GM12864 (cell line): Measurements from ENCODE around the gene USH2A.

Source experiments
- DNase-seq: peaks from one replicate; pipeline ENCODE4 v3.0.0-alpha.2; 2011; ENCODE audit warnings: low read depth
- H3K4me3 ChIP-seq: 2 replicates; pipeline ENCODE4 v1.5.1; 2011; ENCODE audit warnings: mild to moderate bottlenecking, low read depth, low read length, control low read depth
- TF ChIP-seq, protein P1 (sequence below): IDR thresholded peaks from 2 replicates; pipeline ENCODE4 v1.5.1; 2011; ENCODE audit warnings: low read depth, mild to moderate bottlenecking, moderate library complexity, low read length, control low read depth, inconsistent platforms; ENCODE audit errors: missing control alignments

The USH2A gene

DNA sequence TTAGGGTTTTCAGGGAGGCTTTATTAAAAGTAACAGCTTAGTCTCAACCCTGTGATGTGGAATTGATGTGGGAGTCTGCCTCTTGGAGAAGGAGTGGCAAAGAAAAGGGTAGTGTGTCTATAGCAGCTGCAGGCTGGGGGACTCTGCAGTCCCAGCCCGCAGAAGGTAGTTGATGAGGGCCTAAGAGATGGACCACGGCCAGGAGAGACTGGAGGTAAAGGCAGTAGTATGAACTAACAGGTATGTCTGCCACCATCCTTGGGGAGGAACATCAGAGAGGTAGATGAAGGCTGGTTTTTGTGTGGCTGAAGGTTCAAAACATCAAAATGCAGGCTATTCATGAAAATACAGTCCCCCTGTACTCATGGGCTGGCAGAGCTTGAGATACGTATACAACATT lies 744.0 kb downstream of the USH2A start:
- TF ChIP-seq, protein P1, sequence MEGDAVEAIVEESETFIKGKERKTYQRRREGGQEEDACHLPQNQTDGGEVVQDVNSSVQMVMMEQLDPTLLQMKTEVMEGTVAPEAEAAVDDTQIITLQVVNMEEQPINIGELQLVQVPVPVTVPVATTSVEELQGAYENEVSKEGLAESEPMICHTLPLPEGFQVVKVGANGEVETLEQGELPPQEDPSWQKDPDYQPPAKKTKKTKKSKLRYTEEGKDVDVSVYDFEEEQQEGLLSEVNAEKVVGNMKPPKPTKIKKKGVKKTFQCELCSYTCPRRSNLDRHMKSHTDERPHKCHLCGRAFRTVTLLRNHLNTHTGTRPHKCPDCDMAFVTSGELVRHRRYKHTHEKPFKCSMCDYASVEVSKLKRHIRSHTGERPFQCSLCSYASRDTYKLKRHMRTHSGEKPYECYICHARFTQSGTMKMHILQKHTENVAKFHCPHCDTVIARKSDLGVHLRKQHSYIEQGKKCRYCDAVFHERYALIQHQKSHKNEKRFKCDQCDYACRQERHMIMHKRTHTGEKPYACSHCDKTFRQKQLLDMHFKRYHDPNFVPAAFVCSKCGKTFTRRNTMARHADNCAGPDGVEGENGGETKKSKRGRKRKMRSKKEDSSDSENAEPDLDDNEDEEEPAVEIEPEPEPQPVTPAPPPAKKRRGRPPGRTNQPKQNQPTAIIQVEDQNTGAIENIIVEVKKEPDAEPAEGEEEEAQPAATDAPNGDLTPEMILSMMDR, result no peak
- DNase-seq, result no peak
- H3K4me3 ChIP-seq, result no peak overlapping the region

DNA sequence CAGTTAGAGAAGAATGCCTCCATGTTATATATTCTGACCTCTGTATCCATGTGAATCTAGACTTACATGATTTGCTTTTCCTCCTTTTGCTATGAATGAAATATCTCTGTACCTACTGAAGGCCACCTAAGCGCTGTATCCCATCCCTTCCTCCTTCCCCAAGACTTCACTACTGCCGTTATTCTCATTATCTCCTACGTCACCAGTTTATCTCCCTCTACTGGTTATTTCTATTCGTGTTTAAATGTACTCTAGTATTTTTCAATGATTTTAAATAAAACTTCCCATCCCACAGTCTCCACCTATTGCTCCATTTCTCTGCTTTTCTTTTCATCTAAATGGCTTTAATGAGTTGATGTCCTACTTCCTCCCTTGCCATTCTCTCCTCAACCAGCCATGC lies 746.1 kb downstream of the USH2A start:
- H3K4me3 ChIP-seq, result no peak overlapping the region
- TF ChIP-seq, protein P1, result no peak
- no peak for DNase-seq

DNA sequence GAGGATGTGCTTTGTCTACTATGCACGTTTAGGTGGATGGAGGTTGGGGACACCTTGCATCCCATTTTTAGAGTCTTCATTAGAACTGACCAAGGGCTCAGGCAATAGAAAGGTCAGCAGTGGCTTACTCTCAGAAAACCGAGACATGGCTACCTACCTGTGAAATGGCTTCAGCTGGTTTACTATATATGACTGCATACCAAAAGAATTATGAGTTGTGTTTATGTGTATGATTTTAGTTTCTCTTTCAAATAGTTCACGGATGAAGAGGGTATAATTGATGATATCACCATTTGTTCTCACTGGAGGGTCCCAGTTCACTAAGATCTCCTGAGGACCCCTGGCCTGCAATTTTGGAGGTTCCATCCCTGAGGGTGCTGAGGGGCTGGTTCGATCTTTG lies 749.3 kb downstream of the USH2A start:
- no peak for DNase-seq
- H3K4me3 ChIP-seq, result no peak overlapping the region
- TF ChIP-seq, protein P1, result no peak

DNA sequence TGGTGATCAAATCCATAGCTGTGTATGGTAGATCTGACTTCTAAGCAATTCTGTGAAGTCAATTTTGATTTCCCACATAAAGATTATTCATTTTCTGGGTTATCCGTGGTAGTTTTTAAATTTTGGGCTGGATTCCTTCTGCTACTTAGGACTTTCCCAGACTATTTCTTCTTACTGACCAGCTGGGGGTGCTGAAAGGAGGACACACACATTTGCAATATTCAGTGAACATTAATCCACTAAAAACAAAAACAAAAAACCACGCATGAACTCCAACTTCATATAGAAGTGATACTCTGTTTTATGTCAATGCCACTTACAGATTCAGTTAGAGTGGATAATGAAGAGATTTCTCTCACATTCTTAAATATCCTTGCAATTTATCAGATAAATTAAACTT lies 750.8 kb downstream of the USH2A start:
- TF ChIP-seq, protein P1, result no peak
- DNase-seq, result no peak
- no peak overlapping the region for H3K4me3 ChIP-seq

DNA sequence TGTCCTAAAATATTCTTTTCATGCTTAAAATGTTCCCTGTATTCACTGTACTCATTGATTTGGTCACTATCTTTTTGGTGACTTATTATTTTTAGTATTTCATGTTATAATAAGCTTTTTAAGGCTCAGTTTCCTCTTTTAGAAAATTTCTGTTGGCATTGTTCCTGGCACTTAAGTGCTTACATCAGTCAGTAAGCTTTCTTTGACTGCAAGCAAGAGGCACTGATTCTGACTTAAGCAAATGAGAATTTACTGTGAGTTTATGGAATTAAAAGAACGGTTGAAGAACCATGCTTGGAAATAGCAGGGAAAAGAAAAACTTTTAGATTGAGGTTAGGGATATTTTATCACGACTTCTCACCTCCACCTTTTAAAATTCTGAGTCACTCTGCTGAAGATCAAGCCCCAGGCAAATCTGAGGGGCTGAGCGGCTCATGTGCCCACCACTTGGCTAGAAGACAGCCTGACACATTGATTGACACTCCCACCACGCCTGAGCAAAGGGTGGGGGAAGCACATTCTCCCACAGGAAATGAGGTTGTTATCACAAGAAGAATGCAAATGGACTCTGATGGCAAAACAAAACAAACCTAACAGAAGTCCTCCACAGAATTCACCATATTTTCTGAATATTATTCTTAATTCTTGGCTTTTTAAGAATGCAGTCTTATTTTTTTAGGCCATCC lies 753.3 kb downstream of the USH2A start:
- no peak for DNase-seq
- TF ChIP-seq, protein P1, result no peak
- H3K4me3 ChIP-seq, result no peak overlapping the region

DNA sequence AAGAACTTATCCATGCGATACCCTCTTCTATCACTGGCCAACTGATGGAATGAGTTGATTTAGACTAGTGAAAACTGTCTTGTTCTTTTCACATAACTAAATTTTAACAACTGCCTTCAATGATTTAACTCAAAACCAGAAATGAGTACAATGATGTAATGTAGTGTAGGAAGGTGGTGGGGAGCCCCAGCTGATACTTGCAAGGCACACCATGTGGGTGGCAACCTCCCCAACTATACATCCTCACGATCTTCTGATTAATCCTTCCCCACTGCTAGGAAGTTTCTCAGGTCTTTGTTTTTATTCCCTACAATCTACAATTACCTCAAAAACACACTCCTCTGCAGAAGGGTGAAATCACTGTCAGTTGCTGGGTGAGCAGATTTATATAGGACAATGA lies 755.5 kb downstream of the USH2A start:
- H3K4me3 ChIP-seq, result no peak overlapping the region
- TF ChIP-seq, protein P1, result no peak
- no peak for DNase-seq

DNA sequence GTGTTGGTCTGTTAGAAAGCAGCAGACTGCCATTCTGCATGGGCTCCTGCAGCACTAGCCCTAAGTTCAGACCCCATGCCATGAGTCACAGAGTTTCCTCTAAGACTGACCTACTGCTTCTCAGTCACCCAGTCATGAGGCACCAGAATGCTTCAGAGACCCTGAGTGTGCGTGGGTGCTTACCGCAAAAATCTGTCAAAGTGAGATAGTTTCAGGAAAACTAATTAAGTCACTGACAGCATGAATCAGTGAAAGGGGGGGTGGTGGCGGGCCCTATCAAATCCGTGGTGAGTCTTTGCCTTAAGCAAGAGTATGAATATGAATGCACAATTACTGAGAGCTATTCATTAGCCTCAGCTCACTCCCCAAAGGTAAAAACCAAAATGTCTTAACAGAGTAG lies 758.0 kb downstream of the USH2A start:
- no peak for DNase-seq
- TF ChIP-seq, protein P1, result no peak
- H3K4me3 ChIP-seq, result no peak overlapping the region
